GM19351 (cell line): ENCODE measurements around the gene PPP1R9B.

Experiments
- ATAC-seq: cut with Tn5 transposase; IDR thresholded peaks from one replicate; pipeline ENCODE4 v1.9.1; 2021; ENCODE audit warnings: mild to moderate bottlenecking, moderate library complexity; ENCODE audit not compliant: unreplicated experiment

The PPP1R9B gene

GRCh38 chr17:50094753-50095619 is 55.5 kb downstream of the PPP1R9B start, which contains the start of gene PDK2:
Gene PDK2, plus strand, starts transcription at chr17:50095351. Its CDS starts 85 bp downstream, at chr17:50095436.
- ATAC-seq = peak; percentile 89

DNA sequence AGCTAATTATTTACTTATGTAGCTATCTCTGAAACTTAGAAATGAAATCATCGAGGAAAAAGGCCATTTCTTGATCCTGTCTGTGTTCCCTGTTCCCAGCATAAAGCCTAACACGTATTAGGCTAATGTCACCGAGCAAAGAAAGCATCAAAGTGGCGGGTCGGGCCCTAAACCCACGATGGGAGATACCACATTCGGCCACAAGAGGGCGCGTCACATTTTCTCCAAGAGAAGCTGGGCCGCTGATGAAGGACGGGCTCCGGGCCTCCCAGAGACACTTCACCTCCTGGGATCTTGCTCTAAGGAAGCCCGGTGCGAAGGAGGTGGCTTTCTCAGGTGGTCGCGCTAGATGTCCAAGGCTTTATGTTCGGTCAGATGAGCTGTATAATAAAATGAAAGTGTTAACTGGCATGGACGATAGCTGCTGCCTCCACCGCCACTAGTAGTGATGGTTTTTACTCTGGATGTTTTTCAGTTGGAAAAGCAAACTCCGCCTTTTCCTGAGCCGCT is 56.2 kb downstream of the PPP1R9B start:
- ATAC-seq = no peak

GRCh38 chr17:50093807-50094206 is 56.7 kb downstream of the PPP1R9B start:
- ATAC-seq = no peak

DNA sequence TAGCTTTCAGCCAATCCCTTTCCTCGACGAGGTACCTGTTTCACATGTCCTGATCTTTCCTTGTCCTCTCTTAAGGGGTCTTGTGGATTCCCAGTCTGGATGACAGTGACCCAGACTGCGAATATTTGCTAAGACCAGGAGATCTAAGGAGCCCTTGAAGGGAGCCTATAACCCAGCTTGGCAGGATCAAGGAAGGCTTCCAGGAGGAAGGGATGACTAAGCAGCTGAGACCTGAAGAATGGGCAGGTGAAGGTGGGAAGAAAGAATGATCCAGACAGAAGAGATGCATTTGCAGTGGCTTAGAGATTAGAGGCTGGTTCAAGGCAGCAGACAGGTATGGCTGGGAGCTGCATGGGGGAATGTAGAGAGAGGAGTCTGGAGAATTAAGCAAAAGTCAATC is 57.2 kb downstream of the PPP1R9B start:
- ATAC-seq = no peak

- ATAC-seq = no peak
Observed at GRCh38 chr17:50091918-50092285, 58.6 kb downstream of the PPP1R9B start.

DNA sequence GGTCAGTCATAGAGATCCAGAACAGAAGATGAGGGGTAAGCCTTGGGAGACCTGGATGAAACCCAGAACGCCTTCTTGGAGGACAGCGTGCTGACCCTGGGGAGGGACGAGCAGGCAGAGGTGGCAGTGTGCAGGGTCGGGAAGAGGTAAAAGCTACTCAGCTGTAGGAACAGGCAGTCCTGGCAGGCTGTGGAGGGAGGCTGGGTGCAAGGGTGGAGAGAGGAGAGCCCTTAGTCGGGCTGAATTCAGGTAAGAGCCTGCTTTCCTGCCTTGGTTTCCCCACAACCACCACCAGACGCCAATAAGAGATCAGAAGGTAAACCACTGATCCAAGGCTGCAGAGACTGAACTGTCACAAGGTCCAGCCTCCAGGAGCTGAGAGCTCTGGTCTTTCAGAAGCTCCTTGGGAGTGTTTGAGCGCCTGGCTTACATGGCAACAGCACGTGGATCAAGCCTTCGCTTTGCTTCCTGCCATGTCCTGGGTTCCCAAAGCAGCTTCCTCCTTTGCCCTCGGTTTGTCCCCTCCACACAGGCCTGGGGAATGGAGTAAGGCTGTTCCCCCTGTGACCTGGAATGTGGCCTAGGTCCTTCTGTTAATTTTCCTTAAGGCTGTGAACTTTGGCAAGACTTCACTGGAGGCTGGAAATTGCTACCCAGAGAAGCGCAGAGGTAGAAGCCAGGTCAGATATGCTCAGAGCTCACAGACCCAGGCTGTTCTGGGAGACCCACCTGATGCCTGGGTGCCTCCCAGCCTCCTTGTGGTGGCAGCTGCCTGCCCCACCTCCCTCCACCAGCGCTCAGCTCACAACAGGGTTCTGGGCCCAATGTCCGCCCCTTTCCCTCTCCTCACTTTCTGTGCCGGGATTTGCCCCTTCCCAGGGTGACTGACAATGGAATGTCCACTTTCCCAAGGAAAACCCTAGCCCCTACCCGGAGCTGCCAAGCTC is 59.2 kb downstream of the PPP1R9B start:
- ATAC-seq = no peak

DNA sequence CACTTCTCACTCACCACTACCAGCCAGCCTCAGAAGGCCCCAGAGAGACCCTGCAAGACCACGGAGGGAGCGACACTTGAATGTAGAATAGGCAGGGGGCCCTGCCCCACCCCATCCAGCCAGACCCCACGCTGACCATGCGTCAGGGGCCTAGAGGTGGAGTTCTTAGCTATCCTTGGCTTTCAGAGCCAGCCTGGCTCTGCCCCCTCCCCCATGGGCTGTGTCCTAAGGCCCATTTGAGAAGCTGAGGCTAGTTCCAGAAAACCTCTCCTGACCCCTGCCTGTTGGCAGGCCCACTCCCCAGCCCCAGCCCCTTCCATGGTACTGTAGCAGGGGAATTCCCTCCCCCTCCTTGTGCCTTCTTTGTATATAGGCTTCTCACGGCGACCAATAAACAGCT is 60.4 kb downstream of the PPP1R9B start:
- ATAC-seq = no peak

- no peak for ATAC-seq
Observed at GRCh38 chr17:50088952-50089825, 61.3 kb downstream of the PPP1R9B start.

DNA sequence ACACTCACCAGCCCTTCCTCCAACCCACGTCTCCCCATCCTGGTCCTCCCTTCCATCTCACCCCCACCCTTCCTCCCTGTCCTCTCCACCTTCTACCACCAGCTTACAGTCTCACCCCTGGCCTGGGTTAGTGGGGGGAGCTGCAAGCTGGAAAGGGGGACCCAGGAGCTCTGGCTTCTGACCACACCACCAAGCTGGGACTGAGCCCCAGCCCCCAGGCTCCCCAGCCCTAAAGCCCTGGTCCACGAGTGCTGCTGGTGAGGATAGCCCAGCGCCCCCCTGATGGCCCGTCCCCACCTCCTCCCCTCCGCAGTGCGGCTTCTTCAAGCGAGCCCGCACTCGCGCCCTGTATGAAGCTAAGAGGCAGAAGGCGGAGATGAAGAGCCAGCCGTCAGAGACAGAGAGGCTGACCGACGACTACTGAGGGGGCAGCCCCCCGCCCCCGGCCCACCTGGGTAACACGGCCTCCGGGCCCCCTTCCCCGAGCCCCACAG is 62.5 kb downstream of the PPP1R9B start:
- no peak for ATAC-seq

DNA sequence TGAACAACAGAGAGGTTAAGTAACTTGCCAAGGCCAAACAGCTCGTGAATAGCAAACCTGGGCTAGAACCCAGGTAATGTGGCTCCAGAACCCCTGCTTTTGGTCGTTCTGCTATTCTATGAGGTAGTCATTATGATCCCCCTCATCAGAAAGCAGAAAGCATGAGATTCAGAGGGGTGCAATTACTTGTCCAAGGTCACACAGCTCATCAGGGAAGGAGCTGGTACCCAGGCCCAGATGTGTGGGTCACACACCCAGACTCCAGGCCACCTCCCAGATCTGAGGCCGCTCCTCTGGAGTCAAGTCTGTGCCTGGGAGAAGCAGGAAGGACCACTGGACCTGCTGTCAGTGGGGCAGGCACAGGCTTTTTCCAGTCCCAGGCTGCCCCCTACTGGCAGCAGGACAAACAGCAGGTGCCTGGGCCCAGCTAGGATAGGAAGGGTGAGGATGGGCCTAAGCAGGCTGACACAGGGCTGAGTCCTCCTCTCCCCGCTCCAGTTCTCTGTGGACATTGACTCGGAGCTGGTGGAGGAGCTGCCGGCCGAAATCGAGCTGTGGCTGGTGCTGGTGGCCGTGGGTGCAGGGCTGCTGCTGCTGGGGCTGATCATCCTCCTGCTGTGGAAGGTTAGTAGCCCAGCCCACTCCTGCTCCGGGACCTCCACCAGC is 63.1 kb downstream of the PPP1R9B start:
- peak; percentile 56 for ATAC-seq
